Breast epithelium (tissue), 4 donors: ENCODE results near the gene RALGPS2. TPM values are rescaled to one million over a fixed set of nuclear protein-coding genes. Genes with fewer than 3 reads are reported as not detected.

Source experiments
- DNase-seq, 2 donors: peaks; one replicate each; pipeline ENCODE4 v3.0.0-alpha.2; 2019; ENCODE audit warnings: low spot score in 2 of 2
- H3K27ac ChIP-seq, 2 donors: fragments of 200-600 bp; sonication (generic) in 1 of 2; one replicate each; pipeline ENCODE4 v1.5.1; 2016 to 2019; ENCODE audit warnings: mild to moderate bottlenecking in 1 of 2
- H3K27me3 ChIP-seq, 2 donors: fragments of 200-600 bp; sonication (generic) in 1 of 2; one replicate each; pipeline versions ENCODE4 v1.5.1 to v1.6.0; 2017 to 2019; ENCODE audit warnings: control low read depth in 1 of 2, mild to moderate bottlenecking in 1 of 2
- H3K36me3 ChIP-seq: fragments of 200-600 bp; one replicate; pipeline ENCODE4 v1.5.1; 2019
- H3K4me1 ChIP-seq, 2 donors: fragments of 200-600 bp; sonication (generic); one replicate each; pipeline ENCODE4 v1.5.1; 2016 to 2019; ENCODE audit warnings: control low read depth in 1 of 2
- H3K4me3 ChIP-seq, 3 donors: fragments of 200-600 bp; sonication (generic); 1 replicate in 2 of 3; 2 replicates in 1 of 3; pipeline ENCODE4 v1.5.1; 2016 to 2019; ENCODE audit warnings: mild to moderate bottlenecking in 3 of 3, moderate library complexity in 2 of 3
- H3K9me3 ChIP-seq, 2 donors: fragments of 200-600 bp; sonication (generic) in 1 of 2; one replicate each; pipeline ENCODE4 v1.5.1; 2016 to 2019; ENCODE audit warnings: control low read depth in 1 of 2
- POLR2A ChIP-seq: fragments of 450-650 bp; IDR thresholded peaks from one replicate; pipeline ENCODE4 v1.6.1; 2016; ENCODE audit warnings: antibody characterized with exemption, mild to moderate bottlenecking, moderate library complexity
- POLR2AphosphoS5 ChIP-seq, 3 donors: sonication (generic); formaldehyde crosslinking; IDR thresholded peaks; one replicate each; pipeline ENCODE4 v1.6.1; 2017; ENCODE audit warnings: antibody characterized with exemption in 3 of 3
- intact Hi-C: fragments of 100-400 bp; cut with DNase I; formaldehyde crosslinking; loops from one replicate; pipeline ENCODE4 v1.15.1; 2023; ENCODE audit warnings: low total_unique reads
- total RNA-seq, 3 donors: library from RNA; depleted of rRNA; stranded (reverse); fragments of >200 nt; gene quantifications; one replicate each; pipeline ENCODE4 v1.1.0, GENCODE V29; 2016
- TF ChIP-seq, protein P1 (sequence below), 3 donors: fragments of 450-650 bp; IDR thresholded peaks; one replicate each; pipeline ENCODE4 v1.5.1; 2016 to 2017; ENCODE audit warnings: antibody characterized with exemption in 3 of 3, mild to moderate bottlenecking in 3 of 3, moderate library complexity in 3 of 3

RALGPS2 gene
- total RNA-seq, 3 donors from 2014 or later = 4.8 to 45.2 (median 43.3) TPM

DNA sequence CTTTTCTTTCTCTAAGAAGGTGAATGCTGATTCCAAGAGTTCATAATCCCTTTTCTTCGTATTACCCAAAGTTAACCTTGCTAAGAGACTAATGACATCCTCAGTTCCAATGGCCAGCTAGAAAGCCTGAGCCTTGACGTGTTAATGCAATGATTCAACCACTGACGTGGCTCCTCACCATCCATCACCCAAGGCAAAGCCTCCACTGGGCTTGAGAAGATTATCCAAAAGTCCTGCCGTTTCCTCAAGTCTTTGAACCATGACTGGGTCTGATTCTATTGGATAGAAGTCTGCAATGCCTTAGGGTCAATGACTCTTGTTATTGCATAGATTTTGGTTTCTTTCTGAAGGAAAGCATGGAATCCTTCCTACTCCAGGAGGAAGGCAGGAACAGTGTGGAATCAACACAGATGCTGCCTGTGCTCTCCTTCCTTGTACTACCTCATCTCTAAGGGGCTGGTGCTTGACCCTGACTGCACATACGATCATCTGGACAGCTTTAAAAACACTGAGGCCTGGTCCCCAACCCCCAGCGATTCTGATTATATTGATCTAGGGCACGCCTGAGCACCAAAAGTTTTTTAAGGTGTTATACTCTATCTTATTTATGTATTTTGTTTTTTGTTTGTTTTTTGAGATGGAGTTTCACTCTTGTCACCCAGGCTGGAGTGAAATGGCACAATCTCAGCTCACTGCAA is 215.2 kb downstream of the RALGPS2 start:
- Histone ChIP-seq H3K4me1 (no peaks in the 10 kb centered on the region), H3K27ac (peak overlapping the region; percentile 67 to 91)
- intact Hi-C loops = no loop called here

DNA sequence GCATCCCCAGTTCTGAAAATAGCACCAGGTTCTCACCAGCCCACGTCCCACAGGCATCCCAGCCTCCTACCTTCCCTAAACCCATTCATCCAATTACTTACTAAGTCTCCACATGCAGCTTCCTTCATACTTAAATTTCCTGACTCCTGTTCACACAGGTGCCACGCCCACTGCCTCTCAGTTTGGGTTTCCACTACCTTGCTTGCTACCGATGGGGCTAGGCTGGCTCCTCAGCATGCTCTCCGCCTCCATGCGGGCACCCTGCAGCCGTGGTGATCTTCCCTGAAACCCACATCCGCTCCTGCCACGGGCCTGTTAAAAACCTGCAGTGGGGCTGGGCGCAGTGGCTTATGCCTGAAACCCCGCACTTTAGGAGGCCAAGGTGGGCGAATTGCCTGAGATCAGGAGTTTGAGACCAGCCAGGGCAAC is 216.2 kb downstream of the RALGPS2 start:
- no peak for DNase-seq
- H3K4me1 ChIP-seq = no peaks in the 10 kb centered on the region

More for the DNA sequence above, 215.2 kb downstream of the RALGPS2 start:
- H3K4me3 ChIP-seq = no peak overlapping the region
- H3K36me3 ChIP-seq = no peaks in the 10 kb centered on the region
- TF ChIP-seq, protein P1, sequence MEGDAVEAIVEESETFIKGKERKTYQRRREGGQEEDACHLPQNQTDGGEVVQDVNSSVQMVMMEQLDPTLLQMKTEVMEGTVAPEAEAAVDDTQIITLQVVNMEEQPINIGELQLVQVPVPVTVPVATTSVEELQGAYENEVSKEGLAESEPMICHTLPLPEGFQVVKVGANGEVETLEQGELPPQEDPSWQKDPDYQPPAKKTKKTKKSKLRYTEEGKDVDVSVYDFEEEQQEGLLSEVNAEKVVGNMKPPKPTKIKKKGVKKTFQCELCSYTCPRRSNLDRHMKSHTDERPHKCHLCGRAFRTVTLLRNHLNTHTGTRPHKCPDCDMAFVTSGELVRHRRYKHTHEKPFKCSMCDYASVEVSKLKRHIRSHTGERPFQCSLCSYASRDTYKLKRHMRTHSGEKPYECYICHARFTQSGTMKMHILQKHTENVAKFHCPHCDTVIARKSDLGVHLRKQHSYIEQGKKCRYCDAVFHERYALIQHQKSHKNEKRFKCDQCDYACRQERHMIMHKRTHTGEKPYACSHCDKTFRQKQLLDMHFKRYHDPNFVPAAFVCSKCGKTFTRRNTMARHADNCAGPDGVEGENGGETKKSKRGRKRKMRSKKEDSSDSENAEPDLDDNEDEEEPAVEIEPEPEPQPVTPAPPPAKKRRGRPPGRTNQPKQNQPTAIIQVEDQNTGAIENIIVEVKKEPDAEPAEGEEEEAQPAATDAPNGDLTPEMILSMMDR (IDR thresholded peaks at IDR 0.05) = no peak
- TF ChIP-seq POLR2A (no peak), POLR2AphosphoS5 (IDR thresholded peaks at IDR 0.05) (no peak)
- H3K9me3 ChIP-seq = no peaks in the 10 kb centered on the region
- no peaks in the 10 kb centered on the region for H3K27me3 ChIP-seq
- DNase-seq = no peak

DNA sequence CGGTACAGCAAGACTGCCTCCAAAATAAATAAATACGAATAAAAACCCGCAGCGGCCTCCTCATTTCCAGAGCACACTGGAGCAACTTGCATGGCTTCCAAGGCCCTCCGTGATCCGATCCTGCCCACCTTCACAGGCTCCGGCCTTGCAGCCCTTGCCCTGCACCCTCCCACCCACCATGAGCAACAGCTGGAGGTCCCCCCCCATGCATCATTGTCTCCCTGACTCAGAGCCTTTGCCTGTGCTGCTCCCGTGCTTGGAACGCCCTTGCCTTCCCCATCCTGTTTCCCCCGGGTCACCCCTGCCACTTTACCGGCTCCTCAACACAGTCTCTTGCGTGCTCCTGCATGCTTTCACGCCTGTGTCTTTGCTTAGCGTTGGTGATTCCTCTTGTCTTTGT is 216.8 kb downstream of the RALGPS2 start:
- Histone ChIP-seq H3K4me3 (no peak overlapping the region), H3K27me3 (no peaks in the 10 kb centered on the region), H3K36me3 (no peaks in the 10 kb centered on the region), H3K9me3 (no peaks in the 10 kb centered on the region), H3K27ac (no peak overlapping the region), H3K4me1 (no peaks in the 10 kb centered on the region)
- TF ChIP-seq POLR2A (no peak), POLR2AphosphoS5 (IDR thresholded peaks at IDR 0.05) (no peak)
- TF ChIP-seq, protein P1 (IDR thresholded peaks at IDR 0.05) = no peak
- no peak for DNase-seq
- intact Hi-C loops = no loop called here

More for the DNA sequence above, 216.2 kb downstream of the RALGPS2 start:
- no peak overlapping the region for H3K27ac ChIP-seq
- no peaks in the 10 kb centered on the region for H3K27me3 ChIP-seq
- TF ChIP-seq POLR2A = no peak
- no peak for TF ChIP-seq POLR2AphosphoS5 (IDR thresholded peaks at IDR 0.05)
- TF ChIP-seq, protein P1 (IDR thresholded peaks at IDR 0.05) = no peak
- no peaks in the 10 kb centered on the region for H3K36me3 ChIP-seq
- no peak overlapping the region for H3K4me3 ChIP-seq
- intact Hi-C loops = no loop called here
- no peaks in the 10 kb centered on the region for H3K9me3 ChIP-seq

DNA sequence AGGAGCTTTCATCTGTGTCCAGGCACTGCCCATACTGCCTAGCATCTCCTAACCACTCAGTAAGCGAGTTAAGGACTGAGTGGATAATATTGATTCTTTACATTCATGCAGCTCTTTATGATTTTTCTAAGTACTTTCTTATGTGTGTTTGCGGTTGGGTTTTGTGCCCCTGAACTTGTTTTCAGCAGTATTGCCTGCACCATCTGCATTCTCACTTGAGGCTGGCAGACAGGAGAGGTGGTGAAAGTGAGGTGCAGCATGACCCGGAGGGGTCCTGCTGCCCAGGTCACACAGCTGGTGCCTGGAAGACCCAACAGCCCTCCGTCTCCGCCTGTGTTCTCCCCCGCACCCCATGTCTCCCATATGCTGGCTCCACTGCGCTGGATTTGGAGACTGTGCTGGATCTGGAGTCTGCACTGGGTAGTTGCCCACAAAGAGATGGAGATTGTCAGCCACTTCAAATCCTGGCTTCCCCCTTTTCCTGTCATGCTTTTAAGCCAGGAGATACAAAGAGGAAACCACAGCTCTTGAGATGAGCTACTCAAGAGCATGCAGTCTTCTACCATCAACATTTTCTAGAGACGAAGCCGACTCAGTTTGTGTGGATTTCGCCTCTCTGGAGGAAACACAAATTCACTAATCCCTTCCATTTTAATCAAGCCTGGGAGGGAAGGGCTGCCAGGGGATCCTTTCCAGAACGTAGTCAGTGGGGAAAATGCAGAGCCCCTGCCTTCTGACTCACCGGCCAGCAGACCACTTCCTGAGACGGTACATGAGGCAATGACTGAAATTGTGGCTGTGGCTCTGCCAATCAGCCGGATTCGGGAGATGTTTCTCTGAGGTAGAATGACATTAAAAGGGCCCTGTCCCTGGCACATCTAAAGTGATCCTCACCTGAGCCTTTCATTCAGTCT is 217.5 kb downstream of the RALGPS2 start:
- no peak overlapping the region for H3K27ac ChIP-seq
- no peaks in the 10 kb centered on the region for H3K9me3 ChIP-seq
- no peak overlapping the region for H3K4me3 ChIP-seq
- no peaks in the 10 kb centered on the region for H3K4me1 ChIP-seq
- H3K36me3 ChIP-seq = no peaks in the 10 kb centered on the region
- intact Hi-C loops = no loop called here
- H3K27me3 ChIP-seq = no peaks in the 10 kb centered on the region
- TF ChIP-seq POLR2AphosphoS5 (IDR thresholded peaks at IDR 0.05) (no peak), POLR2A (no peak)
- TF ChIP-seq, protein P1 (IDR thresholded peaks at IDR 0.05) = no peak
- DNase-seq = no peak

DNA sequence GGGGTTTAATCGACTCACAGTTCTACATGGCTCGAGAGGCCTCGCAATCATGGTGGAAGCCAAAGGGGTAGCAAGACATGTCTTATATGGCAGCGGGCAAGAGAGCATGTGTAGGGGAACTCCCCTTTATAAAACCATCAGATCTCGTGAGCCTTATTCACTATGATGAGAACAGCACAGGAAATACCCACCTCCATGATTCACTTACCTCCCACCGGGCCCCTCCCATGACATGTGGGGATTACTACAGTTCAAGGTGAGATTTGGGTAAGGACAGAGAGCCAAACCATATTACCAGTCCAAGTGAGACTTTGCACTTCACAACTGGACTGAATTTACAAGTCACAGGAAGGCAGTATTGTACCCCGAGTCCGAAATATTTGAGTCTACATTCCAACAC is 219.7 kb downstream of the RALGPS2 start:
- no peaks in the 10 kb centered on the region for H3K36me3 ChIP-seq
- no peak overlapping the region for H3K4me3 ChIP-seq
- TF ChIP-seq POLR2AphosphoS5 (IDR thresholded peaks at IDR 0.05) (no peak), POLR2A (no peak)
- TF ChIP-seq, protein P1 (IDR thresholded peaks at IDR 0.05) = no peak
- H3K27me3 ChIP-seq = no peaks in the 10 kb centered on the region
- H3K9me3 ChIP-seq = no peaks in the 10 kb centered on the region
- no peak overlapping the region for H3K27ac ChIP-seq
- DNase-seq = no peak
- intact Hi-C loops = no loop called here
- no peaks in the 10 kb centered on the region for H3K4me1 ChIP-seq
